Ovary (tissue), 10 donors: ENCODE data around the gene PLXNA2. TPM values are rescaled to one million over a fixed set of nuclear protein-coding genes. Genes with fewer than 3 reads are reported as not detected.
A peak's percentile ranks its signal among the peaks of the same experiment; 100 is the strongest.

Source experiments
- DNase-seq, 5 donors: peaks; one replicate each; pipeline ENCODE4 v3.0.0-alpha.2; 2019 to 2020
- H3K27ac ChIP-seq, 2 donors: fragments of 200-600 bp; one replicate each; pipeline versions ENCODE4 v1.5.1 to v1.8.0; 2019 to 2022
- H3K27me3 ChIP-seq: fragments of 200-600 bp; one replicate; pipeline ENCODE4 v1.8.0; 2022
- H3K36me3 ChIP-seq: fragments of 200-600 bp; sonication (generic); one replicate; pipeline ENCODE4 v1.5.1; 2019
- H3K4me1 ChIP-seq: one replicate; pipeline ENCODE4 v1.8.1; 2013; ENCODE audit warnings: mild to moderate bottlenecking, moderate library complexity; ENCODE audit not compliant: insufficient read depth
- H3K4me3 ChIP-seq: fragments of 200-600 bp; sonication (generic); one replicate; pipeline ENCODE4 v1.5.1; 2017
- H3K9me3 ChIP-seq, 2 donors: fragments of 200-600 bp in 1 of 2; sonication (generic) in 1 of 2; one replicate each; pipeline versions ENCODE4 v1.5.1 to v1.8.1; 2013 to 2019; ENCODE audit warnings: mild to moderate bottlenecking in 1 of 2, moderate library complexity in 1 of 2
- CTCF ChIP-seq, 3 donors: fragments of 450-650 bp in 2 of 3; fragments of 200-600 bp in 1 of 3; IDR thresholded peaks; one replicate each; pipeline versions ENCODE4 v1.5.1 to v1.8.0; 2016 to 2022; ENCODE audit warnings: antibody characterized with exemption in 3 of 3, mild to moderate bottlenecking in 1 of 3
- EP300 ChIP-seq: sonication (generic); formaldehyde crosslinking; IDR thresholded peaks from one replicate; pipeline ENCODE4 v1.6.1; 2017; ENCODE audit warnings: antibody characterized with exemption
- POLR2A ChIP-seq: fragments of 450-650 bp; IDR thresholded peaks from one replicate; pipeline ENCODE4 v1.6.1; 2017; ENCODE audit warnings: antibody characterized with exemption, mild to moderate bottlenecking, moderate library complexity
- WGBS, 3 donors: extraction: QIAGEN DNeasy Blood & Tissue Kit in 1 of 3; methylation state at CpG; one replicate each; pipeline versions ENCODE4 v1.1.5 to v1.1.7; 2013 to 2017; 5-methylcytosine and 5-hydroxymethylcytosine counted together
- intact Hi-C, 4 donors: fragments of 100-400 bp; cut with DNase I; formaldehyde crosslinking; loops; one replicate each; pipeline versions ENCODE4 v1.11.0 to v1.15.1; 2022 to 2023
- long read RNA-seq, 3 donors: library from polyadenylated mRNA in 2 of 3; unstranded in 2 of 3; transcript quantifications; one replicate each; pipeline ENCODE4 v2.0.0 and lab custom pipeline, GENCODE V29; 2021 to 2026
- polyA plus RNA-seq, 2 donors: library from polyadenylated mRNA; stranded (reverse); fragments of 200-250 nt in 1 of 2; fragments of 350-450 nt in 1 of 2; fragmentation: Illumina TruSeq in 1 of 2; extraction: RNeasy Lipid Tissue Mini Kit (QIAGEN cat#74804) in 1 of 2; gene quantifications; one replicate each; pipeline ENCODE4 v1.2.3, GENCODE V29; 2013 to 2014
- total RNA-seq, 7 donors: library from RNA; depleted of rRNA in 2 of 7; stranded (reverse); fragments of >200 nt in 2 of 7; fragmentation: NEBNext Ultra II Directional in 3 of 7; extraction: Animal tissue kit (Norgen Biotek cat#: 25700) in 3 of 7; gene quantifications; one replicate each; pipeline versions ENCODE4 v1.1.0 to v1.2.4, GENCODE V29; 2016 to 2023
- donor health status: DM: no; HTN: no; CAD: no; lungs with moderate emphysema.
- donor health status: DM: no; HTN: no; CAD: no.
- donor health status: Bipolar disorder and iron deficiency.
- donor health status: DM: yes; HTN: yes; CAD: no.
- donor health status: DM: no; HTN: no; CAD: no.
- donor health status: DM: yes; HTN: yes; CAD: no.

PLXNA2 gene
- 10 to 100 TPM; 15.3 to 71.5 (median 55.5) TPM for total RNA-seq
- polyA plus RNA-seq = 10 to 100 TPM; 10.7 to 15.2 TPM
- long read RNA-seq, donor 1, partial matches to known transcripts = 38 of 73 reads
- long read RNA-seq, donor 1, other reads (novel, unspliced or antisense) = 31 of 73 reads
- long read RNA-seq, donor 2, partial matches to known transcripts = 0 of 3 reads
- long read RNA-seq, donor 2, other reads (novel, unspliced or antisense) = 0 of 3 reads
- long read RNA-seq, donor 3, full-length matches to known transcripts = 3 of 34 reads
- long read RNA-seq, donor 3, partial matches to known transcripts = 25 of 34 reads
- long read RNA-seq, donor 3, other reads (novel, unspliced or antisense) = 6 of 34 reads

GRCh38 chr1:208243967-208244916 lies at the start of gene PLXNA2:
Gene PLXNA2 (minus strand): TSS chr1:208244384. CDS start chr1:208217922, 26,462 bp downstream.
- H3K27me3 ChIP-seq = no peaks in the 10 kb centered on the region
- 1 to 2% (median 1%) methylated on average over 66 to 78 of the region's 78 CpGs for WGBS, 3 donors
- TF ChIP-seq POLR2A (peak; percentile 26), EP300 (no peak), CTCF (IDR thresholded peaks at IDR 0.05) (peak in 1 of 3 donors; percentile 22)
- peak; percentile 66 to 84 (median 77) for DNase-seq
- no peaks in the 10 kb centered on the region for H3K9me3 ChIP-seq
- peak within 1 kb of the TSS; percentile 71 for H3K4me3 ChIP-seq
- H3K4me1 ChIP-seq = peaks cover 12% of the 10 kb centered on the region
- H3K36me3 ChIP-seq = no peaks in the 10 kb centered on the region
- peak within 1 kb of the TSS; percentile 40 to 80 for H3K27ac ChIP-seq
- intact Hi-C loops = loop anchor here (5.0 to 10.0 kb wide), 10 partner anchors 109 to 359 kb away; no protein-coding TSS in a partner anchor

- TF ChIP-seq POLR2A = no peak
- TF ChIP-seq CTCF (IDR thresholded peaks at IDR 0.05) = no peak
- no peak for TF ChIP-seq EP300
- no peak overlapping the region for H3K27ac ChIP-seq
- no peak overlapping the region for H3K4me3 ChIP-seq
- 16 to 51% (median 40%) methylated on average over 2 of the region's 2 CpGs for WGBS, 3 donors
- no peaks in the 10 kb centered on the region for H3K4me1 ChIP-seq
- intact Hi-C loops = no loop called here
- no peaks in the 10 kb centered on the region for H3K27me3 ChIP-seq
- DNase-seq = no peak
- H3K9me3 ChIP-seq = no peaks in the 10 kb centered on the region
- no peaks in the 10 kb centered on the region for H3K36me3 ChIP-seq
These were observed 48.7 kb upstream of the PLXNA2 start for GRCh38 chr1:208292908-208293307.

GRCh38 chr1:208291923-208292711 lies 47.9 kb upstream of the PLXNA2 start:
- no peak overlapping the region for H3K4me3 ChIP-seq
- no peaks in the 10 kb centered on the region for H3K27me3 ChIP-seq
- TF ChIP-seq POLR2A (no peak), CTCF (IDR thresholded peaks at IDR 0.05) (no peak), EP300 (no peak)
- no peak overlapping the region for H3K27ac ChIP-seq
- 74 to 81% (median 79%) methylated on average over 4 of the region's 4 CpGs for WGBS, 3 donors
- DNase-seq = no peak
- H3K36me3 ChIP-seq = no peaks in the 10 kb centered on the region
- H3K4me1 ChIP-seq = no peaks in the 10 kb centered on the region
- intact Hi-C loops = no loop called here
- H3K9me3 ChIP-seq = no peaks in the 10 kb centered on the region

- Histone ChIP-seq H3K27ac (no peak overlapping the region), H3K36me3 (no peaks in the 10 kb centered on the region), H3K4me1 (no peaks in the 10 kb centered on the region), H3K9me3 (no peaks in the 10 kb centered on the region), H3K4me3 (no peak overlapping the region), H3K27me3 (no peaks in the 10 kb centered on the region)
- no peak for DNase-seq
- TF ChIP-seq EP300 (no peak), POLR2A (no peak), CTCF (IDR thresholded peaks at IDR 0.05) (no peak)
- intact Hi-C loops = no loop called here
- WGBS, 3 donors = 81 to 85% (median 84%) methylated on average over 2 of the region's 2 CpGs
These were observed 46.9 kb upstream of the PLXNA2 start for GRCh38 chr1:208291129-208291528.
